Peyer's patch (tissue), 4 donors: ENCODE measurements around the gene CYB5RL.
"Not testable (repeated sequence)": the region's sequence is repeated elsewhere in the genome, so short reads cannot be mapped to it uniquely, and the experiment has no call there.

Experiments
- POLR2A ChIP-seq, 2 donors: fragments of 450-650 bp; IDR thresholded peaks; one replicate each; pipeline ENCODE4 v1.5.1; 2017; ENCODE audit warnings: antibody characterized with exemption in 2 of 2, mild to moderate bottlenecking in 2 of 2, moderate library complexity in 2 of 2
- TF ChIP-seq, protein P1 (sequence below), 6 experiments: fragments of 450-650 bp in 4 of 6; fragments of 200-600 bp in 2 of 6; sonication (generic) in 1 of 6; IDR thresholded peaks; one replicate each; pipeline ENCODE4 v1.5.1; 2017 to 2019; ENCODE audit warnings: antibody characterized with exemption in 6 of 6, mild to moderate bottlenecking in 3 of 6, moderate library complexity in 1 of 6

DNA sequence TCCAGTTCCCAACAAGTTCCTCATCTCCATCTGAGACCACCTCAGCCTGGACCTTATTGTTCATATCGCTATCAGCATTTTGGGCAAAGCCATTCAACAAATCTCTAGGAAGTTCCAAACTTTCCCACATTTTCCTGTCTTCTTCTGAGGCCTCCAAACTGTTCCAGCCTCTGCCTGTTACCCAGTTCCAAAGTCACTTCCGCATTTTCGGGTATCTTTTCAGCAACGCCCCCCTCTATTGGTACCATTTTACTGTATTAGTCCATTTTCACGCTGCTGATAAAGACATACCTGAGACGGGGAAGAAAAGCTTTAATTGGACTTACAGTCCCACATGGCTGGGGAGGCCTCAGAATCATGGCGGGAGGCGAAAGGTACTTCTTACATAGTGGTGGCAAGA, 33.5 kb downstream of the CYB5RL start:
- TF ChIP-seq POLR2A (IDR thresholded peaks at IDR 0.05): not testable (repeated sequence)
- TF ChIP-seq, protein P1, sequence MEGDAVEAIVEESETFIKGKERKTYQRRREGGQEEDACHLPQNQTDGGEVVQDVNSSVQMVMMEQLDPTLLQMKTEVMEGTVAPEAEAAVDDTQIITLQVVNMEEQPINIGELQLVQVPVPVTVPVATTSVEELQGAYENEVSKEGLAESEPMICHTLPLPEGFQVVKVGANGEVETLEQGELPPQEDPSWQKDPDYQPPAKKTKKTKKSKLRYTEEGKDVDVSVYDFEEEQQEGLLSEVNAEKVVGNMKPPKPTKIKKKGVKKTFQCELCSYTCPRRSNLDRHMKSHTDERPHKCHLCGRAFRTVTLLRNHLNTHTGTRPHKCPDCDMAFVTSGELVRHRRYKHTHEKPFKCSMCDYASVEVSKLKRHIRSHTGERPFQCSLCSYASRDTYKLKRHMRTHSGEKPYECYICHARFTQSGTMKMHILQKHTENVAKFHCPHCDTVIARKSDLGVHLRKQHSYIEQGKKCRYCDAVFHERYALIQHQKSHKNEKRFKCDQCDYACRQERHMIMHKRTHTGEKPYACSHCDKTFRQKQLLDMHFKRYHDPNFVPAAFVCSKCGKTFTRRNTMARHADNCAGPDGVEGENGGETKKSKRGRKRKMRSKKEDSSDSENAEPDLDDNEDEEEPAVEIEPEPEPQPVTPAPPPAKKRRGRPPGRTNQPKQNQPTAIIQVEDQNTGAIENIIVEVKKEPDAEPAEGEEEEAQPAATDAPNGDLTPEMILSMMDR (IDR thresholded peaks at IDR 0.05): not testable (repeated sequence)
